Adrenal gland (tissue), 5 donors: ENCODE data around the gene UBE2N.

ENCODE experiments used
- CTCF ChIP-seq, 6 experiments: fragments of 450-650 bp in 4 of 6; fragments of 200-600 bp in 2 of 6; sonication (generic) in 1 of 6; IDR thresholded peaks; 1 replicate in 5 of 6; 2 replicates in 1 of 6; pipeline versions ENCODE4 v1.5.1 to v1.8.0; 2016 to 2021; ENCODE audit warnings: antibody characterized with exemption in 6 of 6, mild to moderate bottlenecking in 2 of 6, moderate library complexity in 1 of 6
- POLR2A ChIP-seq, 2 donors: fragments of 450-650 bp; IDR thresholded peaks; one replicate each; pipeline ENCODE4 v1.6.1; 2017; ENCODE audit warnings: antibody characterized with exemption in 2 of 2, mild to moderate bottlenecking in 2 of 2, moderate library complexity in 1 of 2
- donor health status: DM: no; HTN: no; CAD: no.

DNA sequence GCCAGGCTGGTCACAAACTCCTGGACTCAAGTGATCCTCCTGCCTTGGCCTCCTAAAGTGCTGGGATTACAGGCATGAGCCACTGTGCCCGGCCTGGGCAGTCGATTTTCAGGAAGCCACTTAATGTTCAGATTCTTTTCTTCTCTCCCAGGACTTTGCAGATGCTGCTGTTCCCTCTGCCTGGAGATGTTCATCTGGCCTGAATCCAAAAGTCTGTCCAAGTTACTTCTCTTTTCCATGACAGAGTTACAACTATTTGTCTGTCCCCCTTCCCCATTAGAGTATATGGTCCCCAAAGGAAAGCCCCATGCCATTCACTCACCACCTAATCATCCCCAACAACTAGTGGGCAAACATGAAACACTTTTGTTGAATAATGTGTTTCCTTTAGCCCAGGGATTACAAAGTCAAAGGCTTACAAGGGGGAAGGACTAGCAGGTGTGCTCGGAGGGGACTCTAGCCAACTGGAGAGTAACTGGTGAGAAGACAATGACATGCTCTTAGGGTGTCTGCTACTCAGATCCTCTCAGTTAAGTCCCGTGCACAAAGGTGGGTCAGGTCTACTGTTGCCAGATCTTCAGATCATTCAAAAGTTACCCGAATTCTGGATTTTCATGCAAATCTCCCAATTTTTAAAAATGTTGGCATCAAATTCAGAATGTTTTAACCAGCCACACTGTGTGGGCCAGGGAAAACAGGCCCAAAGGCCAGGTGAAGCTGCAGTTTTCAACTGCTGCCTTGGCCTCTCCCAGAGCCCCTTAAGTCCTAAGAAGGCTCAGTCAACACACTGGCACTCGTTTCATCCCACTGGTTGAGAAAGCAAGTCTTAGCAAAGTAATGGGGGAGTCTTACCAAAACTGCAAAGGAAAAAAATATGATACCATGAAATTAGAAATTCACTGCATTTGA lies 34.4 kb downstream of the UBE2N start:
- TF ChIP-seq CTCF (IDR thresholded peaks at IDR 0.05) = no peak
- TF ChIP-seq POLR2A (IDR thresholded peaks at IDR 0.05) = no peak
